Stimulated activated CD4-positive, alpha-beta T cell treated with anti-CD3 and anti-CD28 coated beads, Interleukin-2, amount 100 ng/mL, for 48 hours (primary cell): ENCODE measurements around the gene RNF4.
"Not testable (repeated sequence)": the region's sequence is repeated elsewhere in the genome, so short reads cannot be mapped to it uniquely, and the experiment has no call there.

Experiments
- DNase-seq, 2 donors: peaks; one replicate each; pipeline ENCODE4 v3.0.0-alpha.2; 2020

The RNF4 gene, protein sequence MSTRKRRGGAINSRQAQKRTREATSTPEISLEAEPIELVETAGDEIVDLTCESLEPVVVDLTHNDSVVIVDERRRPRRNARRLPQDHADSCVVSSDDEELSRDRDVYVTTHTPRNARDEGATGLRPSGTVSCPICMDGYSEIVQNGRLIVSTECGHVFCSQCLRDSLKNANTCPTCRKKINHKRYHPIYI

DNA sequence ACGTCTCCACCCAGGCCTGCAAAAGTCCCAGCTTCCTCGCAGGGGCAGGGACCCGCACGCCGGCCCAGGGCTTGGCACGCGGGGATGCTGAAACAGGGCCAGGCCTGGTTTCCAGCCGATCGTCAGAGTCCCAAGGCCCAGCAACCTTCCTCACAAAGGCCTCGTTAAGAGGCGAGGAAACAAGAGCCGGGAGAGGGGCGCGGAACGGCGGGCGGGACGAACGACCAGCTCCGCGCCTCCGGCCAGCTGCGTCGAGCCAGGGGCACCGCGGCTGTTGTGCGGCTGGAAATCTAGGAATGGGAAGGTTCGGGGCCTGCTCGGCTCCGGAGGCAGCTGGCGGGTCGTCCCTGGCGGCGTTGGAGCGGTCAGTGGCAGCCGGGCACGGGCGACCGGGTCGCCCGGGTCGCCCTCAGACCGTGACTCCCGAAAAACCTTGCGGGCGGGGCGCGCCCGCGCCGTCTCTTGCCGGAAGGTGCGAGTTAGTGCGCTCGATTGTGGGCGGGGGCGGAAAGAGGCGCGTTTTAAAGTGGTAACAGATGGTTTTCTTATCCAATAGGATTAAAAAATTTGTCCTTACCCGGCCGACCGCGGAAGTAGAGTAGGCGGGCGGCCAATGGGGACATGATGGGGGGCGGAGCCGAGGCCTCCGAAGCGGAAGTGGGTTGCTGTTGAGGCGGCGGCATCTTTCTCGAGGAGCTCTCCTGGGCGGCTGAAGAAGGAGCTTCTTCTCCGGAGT is at the start of gene RNF4:
Gene RNF4 (plus strand): TSS at position 651 of the 736 bp plus-strand sequence. CDS start 21,388 bp downstream, outside the sequence.
- DNase-seq, result peak; percentile 88 to 92

DNA sequence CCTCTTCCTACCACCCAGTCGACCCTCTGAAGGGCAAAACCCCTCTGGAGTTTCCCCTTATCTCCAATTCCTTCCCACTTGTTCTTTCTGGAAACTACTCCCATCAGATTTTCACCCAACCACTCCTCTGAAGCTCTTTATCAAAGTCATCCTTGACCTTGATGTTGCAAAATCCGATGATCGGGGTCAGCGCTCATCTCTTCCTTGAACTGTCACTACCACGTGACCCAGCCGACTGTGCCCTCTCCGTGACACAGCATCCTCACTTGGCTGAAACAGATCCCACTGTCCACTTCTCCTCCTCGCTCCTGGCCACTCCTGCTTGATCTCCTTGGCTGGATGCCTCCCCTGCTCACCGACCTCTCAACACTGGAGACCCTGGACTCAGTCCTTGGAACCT is 49.1 kb upstream of the RNF4 start:
- DNase-seq, result no peak

DNA sequence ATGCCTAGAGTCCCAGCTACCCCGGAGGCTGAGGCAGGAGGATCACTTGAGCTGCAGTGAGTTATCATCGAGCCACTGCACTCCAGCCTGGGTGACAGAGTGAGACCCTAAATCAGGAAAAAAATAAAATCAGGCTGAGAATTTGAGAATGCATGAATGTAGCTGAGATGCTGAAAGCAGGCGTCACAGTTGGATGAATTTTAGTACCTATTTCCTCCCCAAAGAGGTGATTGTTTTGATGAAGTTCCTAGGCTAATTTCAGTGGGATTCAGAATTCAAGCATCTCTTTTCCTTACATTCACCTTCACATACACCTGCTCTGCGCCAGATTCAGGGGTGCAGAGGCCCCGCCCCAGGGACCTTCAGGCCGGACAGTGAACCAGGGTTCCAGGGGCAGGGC is 47.0 kb upstream of the RNF4 start:
- DNase-seq, result no peak

DNA sequence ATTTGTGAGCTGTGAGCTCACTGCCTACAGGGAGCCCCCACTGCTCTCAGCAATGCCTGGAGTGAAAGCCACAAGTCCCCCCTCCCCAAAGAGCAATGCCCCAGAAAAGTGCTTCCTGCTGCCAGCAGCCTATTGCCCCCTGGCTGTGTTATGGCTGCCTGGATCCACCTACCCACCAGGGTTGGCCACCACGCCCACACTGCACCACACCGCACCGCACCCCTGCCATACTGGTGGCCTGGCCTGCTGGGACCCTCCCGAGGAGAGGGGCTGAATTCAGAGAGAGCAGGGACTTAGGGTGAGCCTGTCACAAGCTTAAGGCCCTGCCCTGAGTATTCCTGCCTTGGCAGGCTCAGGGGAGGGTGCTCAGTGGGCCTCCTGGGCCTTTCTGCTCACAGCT is 45.8 kb upstream of the RNF4 start:
- DNase-seq, result no peak

DNA sequence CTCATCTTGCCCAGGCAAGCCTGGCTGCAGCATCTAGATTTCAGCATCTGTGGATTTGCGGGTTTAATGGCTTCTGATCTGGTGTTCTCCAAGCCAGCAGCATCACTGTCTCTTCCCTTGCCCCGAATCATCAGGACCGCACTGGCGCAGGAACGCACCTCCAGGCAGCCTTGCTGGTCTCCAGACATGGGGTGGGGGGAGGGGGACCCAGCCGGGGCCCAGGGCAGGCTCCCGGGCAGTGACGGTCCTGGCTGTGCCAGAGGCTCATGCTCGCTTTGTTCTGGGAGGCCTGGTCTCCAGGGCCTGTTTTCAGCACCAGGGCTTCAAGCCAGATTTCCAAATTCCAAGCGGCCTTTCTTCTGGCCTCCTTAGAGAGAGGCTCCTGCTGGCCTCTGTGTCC is 45.2 kb upstream of the RNF4 start:
- DNase-seq, result no peak

DNA sequence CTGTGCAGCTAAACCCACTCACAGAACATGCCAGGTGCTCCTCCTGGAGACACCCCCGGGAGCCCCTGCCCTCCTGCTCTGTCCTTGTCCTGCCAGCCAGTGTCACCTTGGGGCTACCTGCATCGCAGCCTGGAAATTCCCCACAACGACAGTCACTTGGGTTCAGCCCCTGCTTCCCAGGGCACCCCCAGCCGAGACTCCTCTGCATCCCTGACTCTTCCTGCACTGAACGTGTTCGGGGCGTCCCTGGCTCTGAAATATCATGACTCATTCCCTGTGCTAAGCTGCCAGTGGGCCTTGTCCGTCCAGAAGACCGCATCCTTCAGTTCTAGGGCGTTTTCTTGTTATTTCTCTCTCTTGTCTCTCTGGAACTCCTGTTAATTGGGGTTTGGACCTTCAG is 44.3 kb upstream of the RNF4 start:
- no peak for DNase-seq

DNA sequence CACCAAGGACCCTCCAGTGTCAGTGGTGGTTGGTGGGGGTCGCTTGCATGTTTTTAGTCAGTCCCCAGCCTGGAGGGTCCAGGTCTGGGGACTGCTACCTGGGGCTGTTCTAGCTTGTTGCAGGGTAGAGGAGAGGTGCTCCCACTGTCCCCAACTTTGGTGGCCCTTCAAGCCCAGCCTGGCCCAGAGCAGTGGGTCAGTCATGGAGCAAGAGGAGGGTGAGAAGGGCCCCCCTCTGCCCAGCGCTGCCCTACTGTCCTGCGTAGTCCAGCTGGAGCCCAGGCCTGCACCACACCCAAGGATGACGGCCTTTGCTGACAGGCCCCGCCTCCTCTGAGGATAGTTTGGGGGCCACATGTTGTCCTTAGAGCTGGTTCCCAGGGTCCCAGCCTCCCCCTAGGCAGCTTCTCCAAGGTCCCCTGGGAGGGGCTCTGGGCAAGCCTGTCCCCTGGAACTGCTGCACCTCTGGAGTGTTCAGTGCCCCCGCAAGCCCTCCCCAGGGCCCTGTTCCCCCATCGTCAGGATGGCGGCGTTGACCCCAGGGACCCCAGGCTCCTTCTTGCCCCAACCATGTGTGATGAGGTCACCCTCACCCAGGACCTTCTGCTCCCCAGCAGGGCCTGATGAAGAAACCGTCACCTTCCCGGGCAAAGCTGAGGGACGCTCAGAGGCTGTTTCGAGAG is 43.4 kb upstream of the RNF4 start:
- no peak for DNase-seq

DNA sequence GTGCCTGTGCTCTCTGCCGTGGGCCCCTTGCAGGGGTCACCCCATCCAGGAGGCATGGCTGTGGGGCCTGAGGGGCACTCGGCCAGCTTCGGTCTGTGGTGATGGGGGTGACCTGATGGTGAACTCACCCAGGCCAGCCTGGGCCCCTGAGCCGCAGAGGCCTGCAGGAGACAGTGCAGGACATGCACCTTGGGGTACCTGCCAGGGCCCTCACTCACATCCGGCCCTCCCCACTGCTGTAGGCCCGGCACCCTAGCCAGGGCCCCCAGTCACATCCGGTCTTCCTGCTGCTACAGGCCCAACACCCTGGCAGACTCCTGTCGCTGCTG is 42.9 kb upstream of the RNF4 start:
- DNase-seq, result no peak

DNA sequence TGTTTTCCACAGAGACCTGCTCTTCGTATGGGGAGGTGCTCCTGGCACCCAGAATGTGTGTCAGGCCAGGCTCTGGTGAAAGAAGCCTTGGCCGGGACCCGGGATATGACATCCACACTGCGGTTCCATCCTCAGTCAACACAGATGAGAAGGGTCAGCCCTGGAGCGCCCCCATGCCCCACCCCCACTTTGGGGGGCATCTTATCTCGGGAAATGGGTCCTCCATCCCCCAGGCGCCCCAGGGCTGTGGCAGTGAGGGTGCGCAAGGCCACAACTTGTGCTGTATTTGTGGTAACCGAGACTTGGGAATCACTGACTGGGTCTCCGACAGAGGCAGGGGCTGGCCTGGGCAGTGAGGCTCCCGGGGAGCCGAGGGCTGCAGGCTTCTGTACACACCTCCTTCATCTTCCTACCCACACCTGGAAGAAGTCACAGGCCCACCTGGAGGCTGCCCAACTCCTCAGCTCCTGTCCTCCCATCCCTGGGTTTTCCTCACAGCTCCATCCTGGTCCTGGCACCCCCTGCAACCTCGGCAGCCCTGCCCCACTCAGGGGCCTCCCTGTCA is 42.1 kb upstream of the RNF4 start:
- no peak for DNase-seq

DNA sequence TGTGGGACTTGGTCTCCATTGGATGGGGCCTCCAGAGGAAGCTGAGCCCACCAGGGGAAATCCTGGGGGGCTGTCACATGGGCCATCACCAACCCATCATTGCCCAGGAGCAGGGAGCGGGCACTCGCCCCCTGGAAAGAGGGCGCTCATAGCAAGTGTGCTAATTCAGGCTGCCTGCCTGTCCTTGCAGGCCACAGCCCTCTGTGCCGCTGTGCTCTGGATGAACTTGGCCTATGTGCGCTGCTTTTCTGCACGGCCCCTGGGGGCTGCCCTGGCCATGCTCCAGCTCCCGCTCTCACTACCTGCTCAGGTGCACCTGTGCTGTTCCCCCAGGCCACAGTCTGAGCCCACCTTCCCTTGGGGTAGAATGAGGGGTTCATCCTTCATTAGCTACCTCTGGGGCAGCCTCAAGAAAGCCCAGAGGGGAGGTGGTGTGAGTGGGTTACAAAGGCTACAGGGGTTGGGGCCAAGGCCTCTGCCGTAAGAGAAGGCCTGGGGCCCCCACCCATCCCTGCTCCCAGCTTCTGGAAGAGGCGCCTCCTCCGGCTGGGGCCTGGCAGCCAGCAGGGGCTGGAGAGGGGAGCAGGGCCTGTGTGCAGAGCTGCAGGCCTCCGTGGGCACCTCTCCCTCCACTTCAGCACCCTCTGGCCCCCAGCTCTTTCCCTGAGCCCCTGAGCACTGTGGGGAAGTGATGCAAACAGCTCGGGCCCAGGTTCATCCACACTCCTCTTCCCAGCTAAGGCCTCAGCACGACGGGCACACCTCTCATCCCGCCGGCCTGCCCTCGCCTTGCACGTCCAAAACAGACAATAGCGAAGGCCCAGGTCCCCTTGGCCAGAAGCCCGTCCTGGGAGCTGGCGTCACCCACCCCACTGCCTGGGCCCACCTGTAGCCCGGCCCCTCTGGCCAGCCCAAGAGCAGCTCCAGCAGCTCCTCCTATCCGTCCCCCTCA is 41.2 kb upstream of the RNF4 start:
- no peak for DNase-seq

DNA sequence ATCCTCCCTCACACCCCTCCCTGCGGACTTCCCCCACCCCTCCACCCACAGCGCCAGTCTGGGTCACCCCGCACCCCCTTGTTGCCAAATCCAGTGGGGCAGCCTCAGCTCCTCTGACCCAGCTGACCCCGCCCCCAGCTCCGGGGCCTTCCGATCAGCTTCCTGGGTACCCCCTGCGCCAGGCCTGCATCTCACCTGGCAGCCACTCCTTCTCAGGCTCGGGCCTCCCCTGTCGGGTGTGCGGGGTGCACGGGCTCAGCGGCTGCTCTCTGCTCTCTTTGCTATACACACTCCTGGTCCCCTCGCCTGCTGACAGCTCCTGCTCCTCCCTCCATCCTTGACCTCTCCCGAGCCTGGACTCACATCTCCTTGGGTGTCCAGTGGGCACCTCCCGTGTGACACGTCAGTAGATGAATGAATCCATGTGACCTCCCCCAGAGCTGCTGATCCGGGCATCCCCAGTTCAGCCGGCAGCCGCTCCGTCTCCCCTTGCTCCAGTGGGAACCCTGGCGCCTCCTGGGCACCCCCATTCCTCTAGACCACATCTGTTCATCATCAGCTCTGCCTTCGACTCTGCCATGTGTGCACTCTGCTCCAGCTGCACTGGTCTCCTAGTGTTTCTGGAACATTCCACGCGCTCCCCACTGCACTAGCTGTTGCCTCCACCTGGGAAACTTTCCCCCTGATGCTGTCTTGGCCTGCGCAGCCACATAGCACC is 40.3 kb upstream of the RNF4 start:
- DNase-seq, result no peak

DNA sequence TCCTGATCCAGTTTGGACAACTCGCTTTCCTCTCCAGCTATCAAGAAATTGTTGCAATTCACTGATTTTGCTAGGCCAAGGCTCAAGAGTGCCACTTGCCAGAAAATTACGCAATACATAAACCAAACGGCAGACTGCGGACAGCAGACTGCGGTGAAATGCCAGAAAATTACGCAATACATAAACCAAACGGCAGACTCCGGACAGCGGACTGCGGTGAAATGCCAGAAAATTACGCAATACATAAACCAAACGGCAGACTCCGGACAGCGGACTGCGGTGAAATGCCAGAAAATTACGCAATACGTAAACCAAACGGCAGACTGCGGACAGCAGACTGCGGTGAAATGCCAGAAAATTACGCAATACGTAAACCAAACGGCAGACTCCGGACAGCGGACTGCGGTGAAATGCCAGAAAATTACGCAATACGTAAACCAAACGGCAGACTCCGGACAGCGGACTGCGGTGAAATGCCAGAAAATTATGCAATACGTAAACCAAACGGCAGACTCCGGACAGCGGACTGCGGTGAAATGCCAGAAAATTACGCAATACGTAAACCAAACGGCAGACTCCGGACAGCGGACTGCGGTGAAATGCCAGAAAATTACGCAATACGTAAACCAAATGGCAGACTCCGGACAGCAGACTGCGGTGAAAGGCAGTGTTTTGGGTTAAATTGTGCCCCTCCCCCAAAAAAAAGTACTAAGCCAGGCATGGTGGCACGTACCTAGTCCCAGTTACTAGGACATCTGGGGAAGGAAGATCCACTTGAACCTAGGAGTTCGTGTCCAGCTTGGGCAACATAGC is 38.8 kb upstream of the RNF4 start:
- DNase-seq, result not testable (repeated sequence)

DNA sequence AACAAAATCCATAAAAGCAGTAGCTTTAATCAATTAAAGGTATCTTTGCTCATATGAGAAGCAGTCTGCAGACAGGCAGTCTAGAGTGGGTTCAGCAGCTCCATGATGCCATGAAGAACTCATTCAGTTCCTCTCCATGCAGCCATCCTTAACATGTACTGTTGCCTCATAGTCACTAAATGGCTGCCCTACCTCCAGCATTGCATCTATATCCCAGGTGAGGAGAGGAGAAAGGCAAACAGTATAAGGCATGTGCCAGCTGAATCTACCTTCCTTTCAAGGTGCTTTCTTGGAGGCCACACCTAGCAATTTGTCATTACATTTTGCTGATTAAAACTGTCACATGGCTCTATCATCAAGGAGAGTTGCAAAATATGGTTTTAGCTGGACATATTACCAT is 36.9 kb upstream of the RNF4 start:
- no peak for DNase-seq

DNA sequence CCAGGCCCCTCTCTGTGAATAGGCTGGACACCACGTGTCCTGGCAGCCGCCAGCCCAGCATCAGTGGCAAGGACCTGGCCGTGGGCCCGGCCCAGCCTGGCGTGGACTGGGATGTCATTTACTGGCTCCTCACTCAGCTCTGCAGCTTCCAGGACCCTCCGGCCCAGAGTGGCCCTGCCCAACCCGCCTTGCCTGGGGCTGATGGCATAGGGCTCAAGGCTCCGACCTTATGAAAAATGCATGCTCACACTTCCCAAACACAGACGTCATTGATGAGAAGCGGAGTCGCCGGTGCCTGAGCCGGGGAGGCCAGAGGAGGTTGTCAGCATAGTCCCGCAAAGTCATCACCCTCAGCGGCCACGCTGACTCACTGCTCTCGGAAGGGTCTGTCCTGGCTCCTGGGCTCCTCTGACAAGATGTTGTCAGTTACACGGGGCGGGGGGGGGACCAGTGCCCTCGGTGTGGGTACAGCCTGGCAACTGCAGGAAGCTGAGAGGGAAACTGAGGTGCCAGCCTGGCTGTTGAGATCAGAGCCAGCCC is 35.8 kb upstream of the RNF4 start:
- DNase-seq, result no peak

DNA sequence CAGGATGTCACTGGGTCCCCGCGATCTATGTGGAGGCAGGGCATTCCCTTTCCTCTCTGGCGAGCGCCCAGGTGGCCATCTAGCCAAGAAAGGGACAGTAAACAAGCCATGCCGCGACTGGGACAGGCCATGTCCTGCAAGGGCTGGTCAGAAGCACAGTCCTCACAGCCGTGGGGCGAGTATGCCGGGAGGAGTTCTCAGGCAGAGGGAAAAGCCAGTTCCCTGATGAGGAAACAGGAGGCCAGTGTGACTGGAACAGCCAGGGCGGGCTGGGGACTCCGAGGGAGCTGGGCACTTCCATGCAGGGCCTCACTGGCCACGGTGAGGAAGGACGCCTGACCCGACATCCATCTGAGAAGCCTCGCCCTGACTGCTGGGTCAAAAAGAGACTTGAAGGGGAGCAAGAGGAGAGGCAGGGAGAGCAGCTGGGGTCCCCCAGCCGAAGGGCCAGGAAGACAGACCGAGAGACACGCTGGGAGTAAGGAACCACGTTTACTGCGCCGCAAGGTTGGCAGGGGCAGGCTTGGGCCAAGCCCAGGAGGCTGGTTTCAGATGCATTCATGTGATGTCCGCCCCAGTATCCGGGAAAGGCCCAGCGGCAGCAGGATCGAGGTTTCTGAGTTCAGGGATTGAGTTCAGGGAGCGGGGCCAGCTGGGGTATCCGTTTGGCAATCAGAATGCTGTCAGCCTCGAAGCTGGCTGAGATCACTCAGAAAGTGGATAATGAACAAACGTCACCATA is 35.1 kb upstream of the RNF4 start:
- DNase-seq, result no peak

DNA sequence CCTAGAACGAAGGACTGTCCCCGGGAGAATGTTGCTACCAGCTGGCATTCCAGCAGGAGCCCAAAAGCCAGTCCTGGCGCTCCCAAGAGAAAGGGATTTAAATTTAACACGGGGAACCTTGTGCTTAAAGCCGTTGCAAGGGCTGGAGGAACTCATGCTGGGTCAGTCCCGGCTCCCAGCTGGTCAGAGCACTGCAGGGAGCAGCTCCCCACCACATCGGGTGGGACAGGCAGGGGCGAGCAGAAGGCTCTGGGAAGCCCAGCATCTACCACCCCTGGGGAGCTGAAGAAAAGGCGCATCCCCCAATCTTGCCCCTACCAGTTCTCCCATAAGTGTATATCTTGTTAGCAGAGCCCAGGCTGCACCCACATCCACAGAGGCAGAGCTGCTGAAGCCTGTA is 34.5 kb upstream of the RNF4 start:
- no peak for DNase-seq

DNA sequence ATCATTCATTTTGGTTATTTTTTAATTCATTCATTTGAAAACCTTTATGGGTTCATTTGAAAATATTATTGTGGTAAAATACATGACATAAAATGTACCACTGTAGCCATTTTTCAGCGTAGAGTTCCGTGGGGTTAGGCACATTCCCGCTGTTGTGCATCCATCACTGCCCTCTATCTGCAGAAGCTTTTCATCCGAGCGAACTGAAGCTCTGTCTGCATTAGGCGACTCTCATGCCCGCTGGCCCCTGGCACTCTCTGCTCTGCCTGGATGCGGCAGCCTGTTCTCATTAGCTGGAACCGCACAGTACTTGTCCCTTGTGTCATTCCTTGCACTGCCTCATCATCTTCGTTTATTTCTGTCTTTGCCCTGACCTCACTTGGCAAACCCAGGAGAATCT is 32.6 kb upstream of the RNF4 start:
- no peak for DNase-seq

DNA sequence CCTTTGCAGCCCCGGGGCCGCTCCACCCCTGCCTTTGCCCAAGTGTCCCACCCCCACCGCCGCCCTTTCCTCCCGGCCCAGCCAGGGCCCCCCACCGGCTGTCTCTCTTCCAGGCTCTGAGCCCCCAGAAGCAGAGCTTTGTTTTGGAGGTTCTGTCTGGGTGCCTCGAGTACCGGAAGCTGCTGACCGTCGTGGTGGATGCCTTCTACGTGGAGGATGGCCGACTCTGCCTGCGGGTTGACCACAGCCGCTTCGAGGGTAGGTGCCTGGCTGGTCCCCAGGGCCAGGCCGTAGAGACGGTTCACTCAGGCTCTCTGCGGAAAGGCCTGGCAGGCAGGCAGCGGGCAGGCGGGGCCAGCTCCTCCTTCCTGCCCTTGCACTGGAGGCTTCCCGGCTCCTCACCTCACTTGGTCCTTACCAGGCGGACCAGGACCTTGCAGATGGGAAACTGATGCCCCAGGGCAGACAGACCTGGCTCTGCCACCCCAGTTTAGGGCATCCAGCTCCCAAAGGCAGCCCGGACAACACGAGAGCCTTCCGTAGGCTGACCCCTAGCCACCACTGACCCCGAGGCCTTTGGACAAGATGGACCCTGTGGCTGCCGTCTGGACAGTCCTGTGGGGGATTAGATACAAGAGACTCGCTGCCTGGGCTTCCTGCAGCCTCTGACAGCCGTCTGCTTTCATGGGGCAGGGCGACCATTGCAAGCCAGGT is 32.0 kb upstream of the RNF4 start:
- DNase-seq, result no peak

DNA sequence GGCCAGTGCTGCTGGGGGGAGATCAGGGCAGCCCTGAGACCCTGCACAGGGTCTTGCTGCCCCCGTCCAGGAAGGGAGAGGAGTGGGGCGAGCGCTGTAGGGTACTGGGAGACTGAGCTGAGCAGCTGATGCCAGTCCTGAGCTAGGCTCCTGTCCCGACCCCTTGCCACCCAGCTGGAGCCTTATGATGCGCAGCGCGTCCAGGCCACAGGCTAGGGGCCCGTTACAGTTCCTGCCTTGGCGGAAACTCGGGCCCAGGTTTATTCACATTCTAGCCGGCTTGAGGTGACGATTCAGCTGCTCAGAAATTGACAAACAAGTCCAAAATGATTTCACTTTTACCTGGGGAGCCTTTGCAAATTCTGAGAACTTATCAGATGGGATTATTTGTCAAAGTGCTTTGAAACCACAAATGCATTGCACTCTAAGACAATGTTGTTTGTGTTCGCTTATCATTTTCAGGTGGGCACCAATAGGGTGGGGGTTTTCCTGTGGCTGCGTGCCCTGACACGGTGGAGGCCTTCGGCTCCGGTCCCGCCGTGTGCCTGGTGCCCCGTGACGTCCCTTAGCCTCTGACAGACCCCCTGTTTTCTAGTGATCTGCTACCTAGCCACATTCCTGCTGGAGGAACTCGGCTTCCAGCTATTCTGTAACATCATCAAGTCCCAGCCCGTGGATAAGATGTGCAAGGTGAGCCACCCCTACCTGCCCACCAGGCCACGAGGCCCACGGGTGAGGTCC is 31.3 kb upstream of the RNF4 start:
- DNase-seq, result no peak
